ENCODE results near the gene TAX1BP3. TPM values are rescaled to one million over a fixed set of nuclear protein-coding genes. Genes with fewer than 3 reads are reported as not detected.

TAX1BP3 gene, protein sequence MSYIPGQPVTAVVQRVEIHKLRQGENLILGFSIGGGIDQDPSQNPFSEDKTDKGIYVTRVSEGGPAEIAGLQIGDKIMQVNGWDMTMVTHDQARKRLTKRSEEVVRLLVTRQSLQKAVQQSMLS
- 1 to 10 TPM; 6.0 to 6.6 TPM for total RNA-seq
- 15.8 TPM for polyA plus RNA-seq (2013, experiment 1 of 2)
- polyA plus RNA-seq (2013, experiment 2 of 2): 16.2 TPM
- 0 to 1.9 (median 0.56) reads per million in 172 experiments for total RNA-seq

- ChIA-PET POLR2A (interaction anchor here (0.6 to 1.4 kb wide), 4 partner anchors 28 to 178 kb away, joined by 3 to 11 read pairs (median 5); partner anchors contain the start of genes CTNS, NCBP3, P2RX5 and SHPK), CTCF (interaction anchor here (1.3 to 1.6 kb wide), 2 partner anchors 14 to 1771 kb away, joined by 3 read pairs; partner anchors contain the start of gene C1QBP)
- H3K9me3 ChIP-seq (ENCODE audit: control insufficient read depth in 1 of 2, insufficient read depth in 1 of 2, low read length in 2 of 2): no peaks in the 10 kb centered on the region
- Mint-ChIP-seq H3K4me3 (peak within 1 kb of the TSS; percentile 92), H3K36me3 (ENCODE audit: low read depth) (peaks cover 5% of the 10 kb centered on the region), H3K4me1 (ENCODE audit: low read depth) (peaks cover 13% of the 10 kb centered on the region), H3K27ac (peak within 1 kb of the TSS; percentile 81), H3K9me3 (no peaks in the 10 kb centered on the region), H3K27me3 (no peaks in the 10 kb centered on the region)
- DNase-seq: peak; percentile 96 to 99 (median 99)
- H3K27me3 ChIP-seq (ENCODE audit: control insufficient read depth in 1 of 2, insufficient read depth in 2 of 2, low read length in 2 of 2): no peaks in the 10 kb centered on the region
- peak; percentile 94 for ATAC-seq (ENCODE audit: poor library complexity)
- peaks cover 25% of the 10 kb centered on the region for H3K4me1 ChIP-seq (ENCODE audit: insufficient read depth, low read length)
- H3K36me3 ChIP-seq (ENCODE audit: insufficient read depth, low read length): peaks cover 6% of the 10 kb centered on the region
- peak within 1 kb of the TSS; percentile 100 for H3K4me3 ChIP-seq (ENCODE audit: low read length)
- TF ChIP-seq CTCF (IDR thresholded peaks at IDR 0.05): no peak
- intact Hi-C loops (cut with DNase I, micrococcal nuclease): loop anchor here (1.0 to 5.0 kb wide), 4 partner anchors 31 to 179 kb away; partner anchors contain the start of genes CTNS (in 1 of the 2), HASPIN (in 1 of the 2), NCBP3 (in 1 of the 2) and SHPK (in 1 of the 2)
- peak within 1 kb of the TSS; percentile 67 to 78 for H3K27ac ChIP-seq (ENCODE audit: low read depth in 1 of 2, low read length in 2 of 2)
These were observed at the start of gene TAX1BP3, which contains the start of gene EMC6 for GRCh38 chr17:3668279-3669084. Gene TAX1BP3, minus strand, starts transcription at chr17:3668578. Its CDS starts 52 bp downstream, at chr17:3668526. Gene EMC6, plus strand, starts transcription at chr17:3668812. Its CDS starts 335 bp downstream, at chr17:3669147.

- Mint-ChIP-seq H3K4me1 (ENCODE audit: low read depth) (peaks cover 52% of the 10 kb centered on the region), H3K36me3 (ENCODE audit: low read depth) (peaks cover 74% of the 10 kb centered on the region), H3K27me3 (no peaks in the 10 kb centered on the region), H3K9me3 (peaks cover 2% of the 10 kb centered on the region), H3K27ac (peak overlapping the region; percentile 8), H3K4me3 (no peak overlapping the region)
- intact Hi-C loops (cut with DNase I, micrococcal nuclease): no loop called here
- no peak overlapping the region for H3K4me3 ChIP-seq (ENCODE audit: low read length)
- no peak overlapping the region for H3K27ac ChIP-seq (ENCODE audit: low read depth in 1 of 2, low read length in 2 of 2)
- ChIA-PET POLR2A (no interaction called here), CTCF (no interaction called here)
- no peaks in the 10 kb centered on the region for H3K9me3 ChIP-seq (ENCODE audit: control insufficient read depth in 1 of 2, insufficient read depth in 1 of 2, low read length in 2 of 2)
- ATAC-seq (ENCODE audit: poor library complexity) (no peak), DNase-seq (no peak)
- peaks cover 51% of the 10 kb centered on the region for H3K36me3 ChIP-seq (ENCODE audit: insufficient read depth, low read length)
- H3K27me3 ChIP-seq (ENCODE audit: control insufficient read depth in 1 of 2, insufficient read depth in 2 of 2, low read length in 2 of 2): no peaks in the 10 kb centered on the region
- peaks cover 46% of the 10 kb centered on the region for H3K4me1 ChIP-seq (ENCODE audit: insufficient read depth, low read length)
- no peak for TF ChIP-seq CTCF (IDR thresholded peaks at IDR 0.05)
These were observed 46.9 kb upstream of the TAX1BP3 start for GRCh38 chr17:3715296-3715695.

DNA sequence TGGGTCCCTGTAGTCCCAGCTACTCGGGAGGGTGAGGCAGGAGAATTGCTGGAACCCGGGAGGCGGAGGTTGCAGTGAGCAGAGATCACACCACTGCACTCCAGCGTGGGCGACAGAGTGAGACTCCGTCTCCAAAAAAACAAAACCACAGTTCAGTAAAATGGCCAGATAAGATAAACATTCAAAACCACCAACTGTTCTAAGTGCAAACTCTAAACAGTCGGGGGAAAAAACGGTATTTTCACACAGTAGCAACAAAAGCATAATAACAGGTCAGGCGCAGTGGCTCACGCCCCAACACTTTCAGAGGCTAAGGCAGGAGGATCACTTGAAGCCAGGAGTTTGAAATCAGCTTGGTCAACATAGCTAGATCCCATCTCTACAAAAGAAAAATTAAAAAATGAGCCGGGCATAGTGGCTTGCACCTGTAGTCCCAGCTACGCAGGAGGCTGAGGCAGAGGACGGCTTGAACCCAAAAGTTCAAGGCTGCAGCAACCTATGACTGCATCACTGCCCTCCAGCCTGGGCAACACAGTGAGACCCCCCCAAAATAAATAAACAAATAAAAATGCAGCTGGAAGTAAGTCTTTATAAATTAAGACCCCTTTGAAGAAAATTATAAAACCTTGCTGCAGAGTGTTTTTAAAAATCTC, 44.6 kb upstream of the TAX1BP3 start:
- ATAC-seq (ENCODE audit: poor library complexity) (no peak), DNase-seq (peak in 4 of 14 experiments; percentile 8 to 45 (median 27))
- H3K27me3 ChIP-seq (ENCODE audit: control insufficient read depth in 1 of 2, insufficient read depth in 2 of 2, low read length in 2 of 2): no peaks in the 10 kb centered on the region
- H3K36me3 ChIP-seq (ENCODE audit: insufficient read depth, low read length): peaks cover 37% of the 10 kb centered on the region
- H3K4me1 Mint-ChIP-seq (ENCODE audit: low read depth): peaks cover 50% of the 10 kb centered on the region
- H3K4me3 ChIP-seq (ENCODE audit: low read length): no peak overlapping the region
- peak overlapping the region; percentile 85 for H3K27ac Mint-ChIP-seq
- no peaks in the 10 kb centered on the region for H3K27me3 Mint-ChIP-seq
- H3K9me3 Mint-ChIP-seq: peaks cover 2% of the 10 kb centered on the region
- no peak for TF ChIP-seq CTCF (IDR thresholded peaks at IDR 0.05)
- ChIA-PET CTCF (interaction anchor here (1.1 to 1.4 kb wide), 2 partner anchors 25 to 133 kb away, joined by 3 to 5 read pairs; partner anchors contain the start of gene NCBP3), POLR2A (interaction anchor here (1.0 to 3.3 kb wide), 2 partner anchors 9 to 17 kb away, joined by 5 to 35 read pairs; partner anchors contain the start of genes HASPIN and P2RX5)
- peaks cover 53% of the 10 kb centered on the region for H3K36me3 Mint-ChIP-seq (ENCODE audit: low read depth)
- peak overlapping the region in 1 of 2 donors; percentile 22 for H3K27ac ChIP-seq (ENCODE audit: low read depth in 1 of 2, low read length in 2 of 2)
- peak overlapping the region; percentile 23 for H3K4me3 Mint-ChIP-seq
- intact Hi-C loops (cut with DNase I, micrococcal nuclease): no loop called here
- no peaks in the 10 kb centered on the region for H3K9me3 ChIP-seq (ENCODE audit: control insufficient read depth in 1 of 2, insufficient read depth in 1 of 2, low read length in 2 of 2)
- H3K4me1 ChIP-seq (ENCODE audit: insufficient read depth, low read length): peaks cover 35% of the 10 kb centered on the region
